ENCODE results near the gene GPR155. TPM values are rescaled to one million over a fixed set of nuclear protein-coding genes. Genes with fewer than 3 reads are reported as not detected.

Gene GPR155
- polyA plus RNA-seq, 3 donors: 3.4 to 7.6 (median 7.0) TPM

DNA sequence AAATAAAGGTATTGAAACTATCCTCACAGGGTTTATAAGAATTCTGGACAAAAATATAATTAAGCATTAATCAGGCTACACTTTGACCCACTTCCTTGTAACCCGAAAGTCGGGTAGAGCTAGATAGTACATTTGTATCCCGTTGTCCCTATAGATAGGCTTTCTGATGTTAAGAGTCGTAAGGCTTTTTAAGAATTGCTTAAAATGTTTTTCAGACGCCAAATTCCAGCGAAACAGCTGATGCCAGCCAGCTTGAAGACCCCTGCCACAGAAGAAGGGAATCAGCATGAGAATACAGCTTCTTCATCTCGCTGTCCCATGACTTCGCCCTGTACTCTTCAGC is 962 bp upstream of the GPR155 start:
- no peaks in the 10 kb centered on the region for H3K79me2 ChIP-seq (ENCODE audit: insufficient read depth, low read length)
- Mint-ChIP-seq H3K4me3 (peak overlapping the region in 1 of 2 donors; percentile 97), H3K27ac (peak overlapping the region in 4 of 7 donors; percentile 24 to 96 (median 94)), H3K4me1 (peaks cover 33% of the 10 kb centered on the region), H3K9me3 (peaks cover 0 to 3% (median 0%) of the 10 kb centered on the region in 7 donors), H3K27me3 (ENCODE audit: low read depth in 3 of 3) (peaks cover 3 to 21% (median 14%) of the 10 kb centered on the region in 3 donors), H3K36me3 (peaks cover 2 to 4% of the 10 kb centered on the region in 2 donors)
- H3K4me1 ChIP-seq (ENCODE audit: control insufficient read depth in 1 of 2, insufficient read depth in 2 of 2, low read length in 2 of 2): peaks cover 12 to 18% of the 10 kb centered on the region in 2 donors
- H3K4me2 ChIP-seq (replicated peaks; ENCODE audit: extremely low read depth, low read length, poor library complexity, severe bottlenecking): peak overlapping the region; percentile 93
- H3K4me3 ChIP-seq (replicated peaks in 1 of 3; ENCODE audit: low read depth in 2 of 3, low read length in 3 of 3): peak overlapping the region; percentile 87 to 97 (median 92)
- H3K36me3 ChIP-seq (replicated peaks in 1 of 2; ENCODE audit: control insufficient read depth in 1 of 2, insufficient read depth in 2 of 2, low read length in 2 of 2): no peaks in the 10 kb centered on the region
- H3K27ac ChIP-seq (ENCODE audit: low read depth in 1 of 2, low read length in 2 of 2): peak overlapping the region in 1 of 2 donors; percentile 83
- H2AFZ ChIP-seq (ENCODE audit: insufficient read depth, low read depth, low read length, poor library complexity, severe bottlenecking): peak overlapping the region; percentile 83
- WGBS (ENCODE audit: insufficient coverage): 97% methylated on average over 5 of the region's 8 CpGs
- no peaks in the 10 kb centered on the region for H3K9me3 ChIP-seq (replicated peaks in 1 of 2; ENCODE audit: control insufficient read depth in 1 of 2, insufficient read depth in 1 of 2, low read length in 2 of 2)
- no peaks in the 10 kb centered on the region for H4K20me1 ChIP-seq (ENCODE audit: insufficient read depth, low read length)
- TF ChIP-seq, protein P1, sequence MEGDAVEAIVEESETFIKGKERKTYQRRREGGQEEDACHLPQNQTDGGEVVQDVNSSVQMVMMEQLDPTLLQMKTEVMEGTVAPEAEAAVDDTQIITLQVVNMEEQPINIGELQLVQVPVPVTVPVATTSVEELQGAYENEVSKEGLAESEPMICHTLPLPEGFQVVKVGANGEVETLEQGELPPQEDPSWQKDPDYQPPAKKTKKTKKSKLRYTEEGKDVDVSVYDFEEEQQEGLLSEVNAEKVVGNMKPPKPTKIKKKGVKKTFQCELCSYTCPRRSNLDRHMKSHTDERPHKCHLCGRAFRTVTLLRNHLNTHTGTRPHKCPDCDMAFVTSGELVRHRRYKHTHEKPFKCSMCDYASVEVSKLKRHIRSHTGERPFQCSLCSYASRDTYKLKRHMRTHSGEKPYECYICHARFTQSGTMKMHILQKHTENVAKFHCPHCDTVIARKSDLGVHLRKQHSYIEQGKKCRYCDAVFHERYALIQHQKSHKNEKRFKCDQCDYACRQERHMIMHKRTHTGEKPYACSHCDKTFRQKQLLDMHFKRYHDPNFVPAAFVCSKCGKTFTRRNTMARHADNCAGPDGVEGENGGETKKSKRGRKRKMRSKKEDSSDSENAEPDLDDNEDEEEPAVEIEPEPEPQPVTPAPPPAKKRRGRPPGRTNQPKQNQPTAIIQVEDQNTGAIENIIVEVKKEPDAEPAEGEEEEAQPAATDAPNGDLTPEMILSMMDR (IDR thresholded peaks at IDR 0.05): no peak
- H3K9ac ChIP-seq (ENCODE audit: insufficient read depth, low read length, poor library complexity, severe bottlenecking): no peak overlapping the region
- peaks cover 0 to 3% of the 10 kb centered on the region in 2 donors for H3K27me3 ChIP-seq (ENCODE audit: control insufficient read depth in 2 of 2, insufficient read depth in 2 of 2, low read length in 2 of 2)
- DNase-seq: no peak
- intact Hi-C loops (cut with micrococcal nuclease): loop anchor here (5.0 to 10.0 kb wide), 2 partner anchors 35 to 197 kb away; no protein-coding TSS in a partner anchor

DNA sequence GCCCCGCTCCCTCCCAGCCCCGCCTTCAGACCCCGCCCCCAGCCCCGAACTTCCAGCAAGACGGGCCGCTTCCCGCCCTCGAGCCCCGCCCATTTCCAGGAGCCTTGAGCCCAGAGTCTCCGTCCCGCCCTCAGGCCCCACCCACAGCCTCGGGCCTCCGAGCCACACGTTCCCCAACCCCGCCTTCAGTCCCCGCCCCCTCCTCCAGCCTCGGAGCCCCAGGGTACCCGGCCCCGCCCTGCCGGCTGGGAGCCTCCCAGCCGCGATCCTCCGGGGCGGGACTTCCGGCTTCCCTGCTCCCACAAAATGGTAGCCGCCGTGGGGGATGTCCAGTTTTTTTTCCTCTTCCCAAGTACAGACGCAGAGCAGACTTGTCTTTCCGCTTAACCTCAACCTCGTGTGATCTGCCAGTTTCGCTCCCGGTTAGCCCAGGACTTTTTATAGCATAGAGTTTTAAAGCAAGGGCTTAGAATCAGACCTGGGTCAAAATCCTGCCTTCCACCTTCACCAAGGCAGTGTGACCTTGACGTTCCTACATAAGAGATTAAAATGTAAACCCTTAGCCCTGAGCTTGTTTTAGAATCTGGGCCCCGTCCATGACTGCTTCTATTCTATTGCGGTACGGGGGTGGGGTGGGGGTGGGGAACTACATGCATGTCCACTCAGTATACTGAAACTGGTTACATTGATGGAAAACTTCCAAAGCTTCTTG is 435 bp upstream of the GPR155 start:
- TF ChIP-seq, protein P1 (IDR thresholded peaks at IDR 0.05): no peak
- WGBS (ENCODE audit: insufficient coverage): 0% methylated on average over 21 of the region's 36 CpGs
- DNase-seq: peak; percentile 84 to 97 (median 95)
- peaks cover 0 to 4% of the 10 kb centered on the region in 2 donors for H3K36me3 ChIP-seq (replicated peaks in 1 of 2; ENCODE audit: control insufficient read depth in 1 of 2, insufficient read depth in 2 of 2, low read length in 2 of 2)
- no peaks in the 10 kb centered on the region for H3K79me2 ChIP-seq (ENCODE audit: insufficient read depth, low read length)
- H4K20me1 ChIP-seq (ENCODE audit: insufficient read depth, low read length): no peaks in the 10 kb centered on the region
- H3K36me3 Mint-ChIP-seq: peaks cover 3 to 9% of the 10 kb centered on the region in 2 donors
- intact Hi-C loops (cut with micrococcal nuclease): loop anchor here (5.0 to 10.0 kb wide), 2 partner anchors 35 to 198 kb away; no protein-coding TSS in a partner anchor
- H3K4me3 Mint-ChIP-seq: peak overlapping the region; percentile 94 to 97
- peak overlapping the region; percentile 93 for H3K4me2 ChIP-seq (replicated peaks; ENCODE audit: extremely low read depth, low read length, poor library complexity, severe bottlenecking)
- peaks cover 0 to 3% of the 10 kb centered on the region in 2 donors for H3K27me3 ChIP-seq (ENCODE audit: control insufficient read depth in 2 of 2, insufficient read depth in 2 of 2, low read length in 2 of 2)
- no peaks in the 10 kb centered on the region for H3K9me3 ChIP-seq (replicated peaks in 1 of 2; ENCODE audit: control insufficient read depth in 1 of 2, insufficient read depth in 1 of 2, low read length in 2 of 2)
- peak overlapping the region; percentile 15 to 83 for H3K27ac ChIP-seq (ENCODE audit: low read depth in 1 of 2, low read length in 2 of 2)
- H3K4me1 Mint-ChIP-seq: peaks cover 30% of the 10 kb centered on the region
- peak overlapping the region; percentile 89 to 97 (median 93) for H3K27ac Mint-ChIP-seq
- H3K9ac ChIP-seq (ENCODE audit: insufficient read depth, low read length, poor library complexity, severe bottlenecking): peak overlapping the region; percentile 68
- peaks cover 7 to 13% of the 10 kb centered on the region in 2 donors for H3K4me1 ChIP-seq (ENCODE audit: control insufficient read depth in 1 of 2, insufficient read depth in 2 of 2, low read length in 2 of 2)
- peaks cover 0 to 3% (median 0%) of the 10 kb centered on the region in 7 donors for H3K9me3 Mint-ChIP-seq
- H3K4me3 ChIP-seq (replicated peaks in 1 of 3; ENCODE audit: low read depth in 2 of 3, low read length in 3 of 3): peak overlapping the region; percentile 87 to 97 (median 92)
- H3K27me3 Mint-ChIP-seq (ENCODE audit: low read depth in 3 of 3): peaks cover 3 to 21% (median 14%) of the 10 kb centered on the region in 3 donors
- H2AFZ ChIP-seq (ENCODE audit: insufficient read depth, low read depth, low read length, poor library complexity, severe bottlenecking): peak overlapping the region; percentile 92
